HepG2 (cell line): ENCODE measurements around the gene APOA1. TPM values are rescaled to one million over a fixed set of nuclear protein-coding genes. Genes with fewer than 3 reads are reported as not detected.

Source experiments
- EP300 ChIP-seq, 3 experiments: sonication (generic) in 1 of 3; formaldehyde crosslinking in 1 of 3; IDR thresholded peaks; 2 replicates each; pipeline versions ENCODE4 v1.5.1 to v1.6.1; 2011 to 2020; ENCODE audit warnings: low read depth in 2 of 3, low read length in 2 of 3, borderline replicate concordance in 1 of 3, improper control_type of control experiment in 1 of 3, mild to moderate bottlenecking in 1 of 3, missing genetic modification reagents in 1 of 3, moderate library complexity in 1 of 3
- GTF3A ChIP-seq: sonication (generic); formaldehyde crosslinking; conservative IDR thresholded peaks from 2 replicates; pipeline ENCODE4 v1.4.0; 2020; ENCODE audit warnings: mild to moderate bottlenecking, missing genetic modification reagents
- HOXD1 ChIP-seq: sonication (generic); formaldehyde crosslinking; IDR thresholded peaks from 2 replicates; pipeline ENCODE4 v1.5.0; 2020; ENCODE audit warnings: missing genetic modification reagents
- KDM5A ChIP-seq: fragments of 200-600 bp; sonication (generic); IDR thresholded peaks from 2 replicates; pipeline ENCODE4 v1.7.0; 2018; ENCODE audit warnings: antibody characterized with exemption, mild to moderate bottlenecking, low read length, borderline replicate concordance
- MXI1 ChIP-seq: IDR thresholded peaks from 3 replicates; pipeline ENCODE4 v1.6.1; 2012; ENCODE audit warnings: low read depth, low read length, inconsistent platforms, borderline replicate concordance
- NFKBIZ ChIP-seq: IDR thresholded peaks from 2 replicates; pipeline ENCODE4 v1.6.1; 2018; ENCODE audit warnings: missing genetic modification reagents, missing compliant biosample characterization
- NR2F1 ChIP-seq, 2 experiments: fragments of 450-650 bp in 1 of 2; formaldehyde crosslinking in 1 of 2; IDR thresholded peaks; 2 replicates each; pipeline versions ENCODE4 v1.5.0 to v1.6.1; 2016 to 2020; ENCODE audit warnings: mild to moderate bottlenecking in 1 of 2, missing compliant biosample characterization in 1 of 2, missing genetic modification reagents in 1 of 2, moderate library complexity in 1 of 2
- PHB2 ChIP-seq: fragments of 450-650 bp; IDR thresholded peaks from 2 replicates; pipeline ENCODE4 v1.6.1; 2018; ENCODE audit not compliant: partially characterized antibody
- RBFOX2 ChIP-seq: fragments of 200-400 bp; formaldehyde crosslinking; IDR thresholded peaks from 2 replicates; pipeline ENCODE4 v1.6.1; 2017; ENCODE audit warnings: low read depth, mild to moderate bottlenecking, low read length
- SMAD9 ChIP-seq: sonication (generic); formaldehyde crosslinking; IDR thresholded peaks from 2 replicates; pipeline ENCODE4 v1.5.1; 2020; ENCODE audit warnings: mild to moderate bottlenecking, missing genetic modification reagents
- TBL1XR1 ChIP-seq: fragments of 150-350 bp; IDR thresholded peaks from 2 replicates; pipeline ENCODE4 v1.6.1; 2014; ENCODE audit warnings: borderline replicate concordance, low read length; ENCODE audit not compliant: partially characterized antibody
- TCF7 ChIP-seq: sonication (generic); IDR thresholded peaks from 2 replicates; pipeline ENCODE4 v1.6.1; 2016; ENCODE audit warnings: antibody characterized with exemption, low read depth
- YY1 ChIP-seq: IDR thresholded peaks from 2 replicates; pipeline ENCODE4 v1.6.1; 2011; ENCODE audit warnings: low read length, low read depth, moderate library complexity, mild to moderate bottlenecking; ENCODE audit not compliant: insufficient read depth, insufficient replicate concordance
- ZBTB21 ChIP-seq: sonication (generic); formaldehyde crosslinking; IDR thresholded peaks from 2 replicates; pipeline ENCODE4 v1.4.0; 2020; ENCODE audit warnings: missing genetic modification reagents
- ZNF12 ChIP-seq: sonication (generic); formaldehyde crosslinking; IDR thresholded peaks from 2 replicates; pipeline ENCODE4 v1.5.0; 2020; ENCODE audit warnings: missing genetic modification reagents
- ZNF205 ChIP-seq: IDR thresholded peaks from 2 replicates; pipeline ENCODE4 v1.6.1; 2018; ENCODE audit warnings: missing biosample characterization, missing genetic modification reagents
- ZNF549 ChIP-seq: sonication (generic); formaldehyde crosslinking; IDR thresholded peaks from 2 replicates; pipeline ENCODE4 v1.5.0; 2020; ENCODE audit warnings: missing genetic modification reagents
- ZNF570 ChIP-seq: sonication (generic); formaldehyde crosslinking; IDR thresholded peaks from 2 replicates; pipeline ENCODE4 v1.4.0; 2020; ENCODE audit warnings: mild to moderate bottlenecking, missing genetic modification reagents, borderline replicate concordance
- ZNF83 ChIP-seq: sonication (generic); formaldehyde crosslinking; IDR thresholded peaks from 2 replicates; pipeline ENCODE4 v1.4.0; 2020; ENCODE audit warnings: missing genetic modification reagents, mild to moderate bottlenecking, borderline replicate concordance
- polyA plus RNA-seq, 8 experiments: library from polyadenylated mRNA; depleted of rRNA in 3 of 8; stranded (reverse) in 7 of 8; unstranded in 1 of 8; fragments of >200 nt; fragmentation: Illumina TruSeq in 4 of 8; extraction: Trizol in 4 of 8; gene quantifications; 2 replicates each; pipeline versions ENCODE4 v1.2.1 to v1.2.3, GENCODE V29; 2011 to 2016; ENCODE audit warnings: low read depth in 4 of 8, missing spikeins in 1 of 8, mixed read lengths in 1 of 8; ENCODE audit not compliant: insufficient read depth in 1 of 8
- total RNA-seq, 5 experiments: library from RNA; depleted of rRNA; stranded (reverse); fragments of >200 nt; fragmentation: Illumina TruSeq; extraction: Trizol; gene quantifications; 2 replicates each; pipeline ENCODE4 v1.2.3, GENCODE V29; 2016; ENCODE audit warnings: low read depth in 1 of 5
- TF ChIP-seq, protein P1 (sequence below): sonication (generic); formaldehyde crosslinking; IDR thresholded peaks from 2 replicates; pipeline ENCODE4 v1.8.0; 2022; ENCODE audit warnings: low read depth, missing genetic modification reagents
- TF ChIP-seq, protein P2 (sequence below): sonication (generic); formaldehyde crosslinking; IDR thresholded peaks from 2 replicates; pipeline ENCODE4 v1.8.1; 2023; ENCODE audit warnings: mild to moderate bottlenecking, missing genetic modification reagents
- TF ChIP-seq, protein P3 (sequence below): sonication (generic); formaldehyde crosslinking; IDR thresholded peaks from 2 replicates; pipeline ENCODE4 v1.5.0; 2020; ENCODE audit warnings: mild to moderate bottlenecking, missing genetic modification reagents, borderline replicate concordance
- TF ChIP-seq, protein P4 (sequence below): IDR thresholded peaks from 2 replicates; pipeline ENCODE4 v1.6.1; 2018; ENCODE audit warnings: missing genetic modification reagents
- TF ChIP-seq, protein P5 (sequence below): sonication (generic); formaldehyde crosslinking; IDR thresholded peaks from 2 replicates; pipeline ENCODE4 v1.5.0; 2020; ENCODE audit warnings: missing genetic modification reagents

The APOA1 gene
- total and polyA plus RNA-seq, 2 of the 13 experiments (the other 11 are each of a cell fraction or from before 2014, with no cell fraction given) = 1,973 to 5,485 TPM

DNA sequence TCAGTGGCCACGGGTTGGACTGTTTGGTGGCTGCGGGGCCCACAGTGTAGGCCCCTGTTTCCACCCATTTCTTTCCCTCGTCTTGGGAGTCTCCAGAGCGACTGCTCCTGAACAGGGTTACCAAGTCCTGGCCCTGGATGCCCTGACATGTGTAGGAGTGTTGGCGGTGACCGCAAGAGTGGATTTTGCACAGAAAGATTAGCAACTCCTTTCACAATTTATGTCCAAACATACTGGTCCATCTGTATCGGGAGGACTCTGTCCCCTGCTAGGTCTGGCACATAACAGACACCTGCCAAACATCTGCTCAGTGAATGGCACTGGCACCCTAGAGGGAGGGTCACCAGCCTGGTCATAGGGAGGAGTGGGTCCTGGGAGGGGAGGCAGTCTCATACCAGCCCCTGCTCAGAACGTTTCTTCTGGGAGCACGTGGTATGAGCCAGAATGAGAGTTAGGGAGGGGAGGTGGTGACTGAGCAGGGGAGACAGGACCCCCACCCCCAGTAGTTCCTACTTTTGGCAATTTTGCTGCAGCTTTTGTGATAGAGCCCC lies 3.4 kb upstream of the APOA1 start (continued):
- TF ChIP-seq, protein P1, sequence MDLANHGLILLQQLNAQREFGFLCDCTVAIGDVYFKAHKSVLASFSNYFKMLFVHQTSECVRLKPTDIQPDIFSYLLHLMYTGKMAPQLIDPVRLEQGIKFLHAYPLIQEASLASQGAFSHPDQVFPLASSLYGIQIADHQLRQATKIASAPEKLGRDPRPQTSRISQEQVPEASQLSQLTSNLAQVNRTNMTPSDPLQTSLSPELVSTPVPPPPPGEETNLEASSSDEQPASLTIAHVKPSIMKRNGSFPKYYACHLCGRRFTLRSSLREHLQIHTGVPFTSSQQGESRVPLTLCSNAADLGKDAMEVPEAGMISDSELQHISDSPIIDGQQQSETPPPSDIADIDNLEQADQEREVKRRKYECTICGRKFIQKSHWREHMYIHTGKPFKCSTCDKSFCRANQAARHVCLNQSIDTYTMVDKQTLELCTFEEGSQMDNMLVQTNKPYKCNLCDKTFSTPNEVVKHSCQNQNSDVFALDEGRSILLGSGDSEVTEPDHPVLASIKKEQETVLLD (CRISPR knock-in tag) = no peak
- TF ChIP-seq, protein P2, sequence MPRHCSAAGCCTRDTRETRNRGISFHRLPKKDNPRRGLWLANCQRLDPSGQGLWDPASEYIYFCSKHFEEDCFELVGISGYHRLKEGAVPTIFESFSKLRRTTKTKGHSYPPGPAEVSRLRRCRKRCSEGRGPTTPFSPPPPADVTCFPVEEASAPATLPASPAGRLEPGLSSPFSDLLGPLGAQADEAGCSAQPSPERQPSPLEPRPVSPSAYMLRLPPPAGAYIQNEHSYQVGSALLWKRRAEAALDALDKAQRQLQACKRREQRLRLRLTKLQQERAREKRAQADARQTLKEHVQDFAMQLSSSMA (CRISPR knock-in tag) = no peak
- no peak for TF ChIP-seq ZNF570 (CRISPR knock-in tag)
- TF ChIP-seq RBFOX2 = peak; percentile 26; the same call in 1 of the 2 replicates
- TF ChIP-seq ZNF83 (CRISPR knock-in tag) = 0 out of 2 replicates have a peak, but pooled peaks have one; percentile 25
- TF ChIP-seq TCF7 = no peak
- no peak for TF ChIP-seq GTF3A (CRISPR knock-in tag)
- peak; percentile 54 to 80; a peak in 2 of 4 replicates for TF ChIP-seq EP300 (IDR thresholded peaks at IDR 0.05; ENCODE audit: low read depth in 2 of 2, low read length in 2 of 2)
- TF ChIP-seq EP300 (CRISPR knock-in tag; IDR thresholded peaks at IDR 0.05; ENCODE audit: borderline replicate concordance) = peak; percentile 78; the same call in 1 of the 2 replicates
- no peak for TF ChIP-seq NR2F1 (CRISPR knock-in tag; IDR thresholded peaks at IDR 0.05)
- TF ChIP-seq ZNF205 (CRISPR knock-in tag) = no peak
- TF ChIP-seq, protein P3, sequence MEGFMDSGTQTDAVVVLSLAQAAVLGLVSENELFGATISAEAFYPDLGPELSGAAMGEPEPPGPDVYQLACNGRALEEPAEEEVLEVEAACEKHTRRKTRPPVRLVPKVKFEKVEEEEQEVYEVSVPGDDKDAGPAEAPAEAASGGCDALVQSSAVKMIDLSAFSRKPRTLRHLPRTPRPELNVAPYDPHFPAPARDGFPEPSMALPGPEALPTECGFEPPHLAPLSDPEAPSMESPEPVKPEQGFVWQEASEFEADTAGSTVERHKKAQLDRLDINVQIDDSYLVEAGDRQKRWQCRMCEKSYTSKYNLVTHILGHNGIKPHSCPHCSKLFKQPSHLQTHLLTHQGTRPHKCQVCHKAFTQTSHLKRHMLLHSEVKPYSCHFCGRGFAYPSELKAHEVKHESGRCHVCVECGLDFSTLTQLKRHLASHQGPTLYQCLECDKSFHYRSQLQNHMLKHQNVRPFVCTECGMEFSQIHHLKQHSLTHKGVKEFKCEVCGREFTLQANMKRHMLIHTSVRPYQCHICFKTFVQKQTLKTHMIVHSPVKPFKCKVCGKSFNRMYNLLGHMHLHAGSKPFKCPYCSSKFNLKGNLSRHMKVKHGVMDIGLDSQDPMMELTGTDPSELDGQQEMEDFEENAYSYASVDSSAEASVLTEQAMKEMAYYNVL (CRISPR knock-in tag) = 0 out of 2 replicates have a peak, but pooled peaks have one; percentile 39
- no peak for TF ChIP-seq ZNF12 (CRISPR knock-in tag)
- no peak for TF ChIP-seq YY1
- no peak for TF ChIP-seq SMAD9 (CRISPR knock-in tag)
- TF ChIP-seq ZNF549 (CRISPR knock-in tag) = no peak
- TF ChIP-seq, protein P4, sequence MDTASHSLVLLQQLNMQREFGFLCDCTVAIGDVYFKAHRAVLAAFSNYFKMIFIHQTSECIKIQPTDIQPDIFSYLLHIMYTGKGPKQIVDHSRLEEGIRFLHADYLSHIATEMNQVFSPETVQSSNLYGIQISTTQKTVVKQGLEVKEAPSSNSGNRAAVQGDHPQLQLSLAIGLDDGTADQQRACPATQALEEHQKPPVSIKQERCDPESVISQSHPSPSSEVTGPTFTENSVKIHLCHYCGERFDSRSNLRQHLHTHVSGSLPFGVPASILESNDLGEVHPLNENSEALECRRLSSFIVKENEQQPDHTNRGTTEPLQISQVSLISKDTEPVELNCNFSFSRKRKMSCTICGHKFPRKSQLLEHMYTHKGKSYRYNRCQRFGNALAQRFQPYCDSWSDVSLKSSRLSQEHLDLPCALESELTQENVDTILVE = no peak
- no peak for TF ChIP-seq MXI1
- no peak for TF ChIP-seq NFKBIZ
- TF ChIP-seq KDM5A = no peak
- TF ChIP-seq ZBTB21 = no peak
- no peak for TF ChIP-seq TBL1XR1
- TF ChIP-seq HOXD1 (CRISPR knock-in tag) = no peak
- no peak for TF ChIP-seq PHB2
- TF ChIP-seq, protein P5, sequence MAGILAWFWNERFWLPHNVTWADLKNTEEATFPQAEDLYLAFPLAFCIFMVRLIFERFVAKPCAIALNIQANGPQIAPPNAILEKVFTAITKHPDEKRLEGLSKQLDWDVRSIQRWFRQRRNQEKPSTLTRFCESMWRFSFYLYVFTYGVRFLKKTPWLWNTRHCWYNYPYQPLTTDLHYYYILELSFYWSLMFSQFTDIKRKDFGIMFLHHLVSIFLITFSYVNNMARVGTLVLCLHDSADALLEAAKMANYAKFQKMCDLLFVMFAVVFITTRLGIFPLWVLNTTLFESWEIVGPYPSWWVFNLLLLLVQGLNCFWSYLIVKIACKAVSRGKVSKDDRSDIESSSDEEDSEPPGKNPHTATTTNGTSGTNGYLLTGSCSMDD (CRISPR knock-in tag) = no peak
